IMR-90 (cell line): ENCODE results near the gene DNAI7. TPM values are rescaled to one million over a fixed set of nuclear protein-coding genes. Genes with fewer than 3 reads are reported as not detected.

ENCODE experiments used
- ATAC-seq: fragments of 200-7000 bp; cut with Tn5 transposase; 2 replicates; pipeline ENCODE4 v1.9.1; 2020; ENCODE audit warnings: low read depth, mild to moderate bottlenecking, moderate library complexity
- BruUV-seq: library from RNA; stranded (reverse); fragments of 400-500 nt; replicated peaks from 2 replicates; lab custom pipeline; 2021; lab: Mats Ljungman, UMichigan
- CTCF ChIA-PET: fragments of 300-600 bp; formaldehyde crosslinking; extraction: SDS; loops from one replicate; lab custom pipeline; 2021; ENCODE audit warnings: antibody characterized with exemption; lab: Yijun Ruan, JAX
- POLR2A ChIA-PET: fragments of 300-600 bp; sonication (Branson Sonifier 250); formaldehyde crosslinking; loops from one replicate; lab custom pipeline; 2022; ENCODE audit warnings: antibody characterized with exemption; ENCODE audit not compliant: unreplicated experiment; lab: Charles Lee
- DNase-seq: peaks from one replicate; pipeline ENCODE4 v3.0.0; 2013
- H2AFZ ChIP-seq: replicated peaks from 2 replicates; pipeline ENCODE3; 2013; ENCODE audit warnings: low read length, mild to moderate bottlenecking; ENCODE audit not compliant: poor library complexity
- H2AK5ac ChIP-seq: 2 replicates; pipeline ENCODE4 v1.6.1; 2013; ENCODE audit warnings: low read depth, low read length, inconsistent platforms
- H2AK9ac ChIP-seq: replicated peaks from 2 replicates; pipeline ENCODE3; 2013; ENCODE audit warnings: mild to moderate bottlenecking, low read depth, low read length, moderate library complexity; ENCODE audit not compliant: poor library complexity
- H2BK120ac ChIP-seq: 2 replicates; pipeline ENCODE4 v1.6.1; 2013; ENCODE audit warnings: low read depth, low read length, inconsistent platforms
- H2BK15ac ChIP-seq: 3 replicates; pipeline ENCODE4 v1.6.1; 2013; ENCODE audit warnings: low read depth, low read length, inconsistent platforms
- H2BK20ac ChIP-seq: 2 replicates; pipeline ENCODE4 v1.6.1; 2013; ENCODE audit warnings: low read depth, mild to moderate bottlenecking, inconsistent platforms, low read length, moderate library complexity
- H2BK5ac ChIP-seq: 2 replicates; pipeline ENCODE4 v1.6.1; 2013; ENCODE audit warnings: mild to moderate bottlenecking, low read depth, low read length, inconsistent platforms; ENCODE audit not compliant: poor library complexity, severe bottlenecking
- H3K14ac ChIP-seq: replicated peaks from 2 replicates; pipeline ENCODE4 v1.6.1; 2013; ENCODE audit warnings: low read depth, low read length, inconsistent platforms
- H3K18ac ChIP-seq: 2 replicates; pipeline ENCODE4 v1.6.1; 2013; ENCODE audit warnings: low read depth, low read length, control low read depth
- H3K23ac ChIP-seq: 2 replicates; pipeline ENCODE4 v1.6.1; 2013; ENCODE audit warnings: low read depth, low read length, inconsistent platforms
- H3K27ac ChIP-seq: 2 replicates; pipeline ENCODE4 v1.5.1; 2013; ENCODE audit warnings: mild to moderate bottlenecking, control low read depth, low read length; ENCODE audit not compliant: insufficient read depth
- H3K27me3 ChIP-seq: 2 replicates; pipeline ENCODE4 v1.6.1; 2013; ENCODE audit warnings: low read length; ENCODE audit not compliant: control insufficient read depth, insufficient read depth
- H3K36me3 ChIP-seq: 2 replicates; pipeline ENCODE4 v1.6.1; 2013; ENCODE audit warnings: low read length, mixed read lengths; ENCODE audit not compliant: control insufficient read depth, insufficient read depth
- H3K4ac ChIP-seq: 2 replicates; pipeline ENCODE4 v1.6.1; 2013; ENCODE audit warnings: low read depth, low read length, inconsistent platforms
- H3K4me1 ChIP-seq: 2 replicates; pipeline ENCODE4 v1.6.1; 2013; ENCODE audit warnings: low read length, mixed read lengths; ENCODE audit not compliant: control insufficient read depth, insufficient read depth
- H3K4me2 ChIP-seq: 2 replicates; pipeline ENCODE4 v1.6.1; 2013; ENCODE audit warnings: low read depth, mild to moderate bottlenecking, control low read depth, low read length, moderate library complexity
- H3K4me3 ChIP-seq: 2 replicates; pipeline ENCODE4 v1.5.1; 2013; ENCODE audit warnings: low read depth, mild to moderate bottlenecking, control low read depth, low read length, moderate library complexity; ENCODE audit not compliant: insufficient read depth
- H3K56ac ChIP-seq: 2 replicates; pipeline ENCODE4 v1.6.1; 2013; ENCODE audit warnings: low read length, inconsistent platforms; ENCODE audit not compliant: insufficient read depth; ENCODE audit errors: extremely low read depth
- H3K79me1 ChIP-seq, 2 experiments: 2 replicates each; pipeline ENCODE4 v1.6.1; 2013; ENCODE audit warnings: low read length in 2 of 2, inconsistent platforms in 1 of 2, low read depth in 1 of 2
- H3K9ac ChIP-seq: 2 replicates; pipeline ENCODE4 v1.6.1; 2013; ENCODE audit warnings: low read depth, low read length, control low read depth
- H3K9me1 ChIP-seq: 2 replicates; pipeline ENCODE4 v1.6.1; 2013; ENCODE audit warnings: low read length, inconsistent platforms; ENCODE audit not compliant: insufficient read depth
- H3K9me3 ChIP-seq: 2 replicates; pipeline ENCODE4 v1.6.1; 2013; ENCODE audit warnings: low read length; ENCODE audit not compliant: control insufficient read depth, insufficient read depth
- H4K20me1 ChIP-seq: 2 replicates; pipeline ENCODE4 v1.6.1; 2013; ENCODE audit warnings: low read length, inconsistent platforms; ENCODE audit not compliant: insufficient read depth
- H4K5ac ChIP-seq: 2 replicates; pipeline ENCODE4 v1.6.1; 2013; ENCODE audit warnings: mild to moderate bottlenecking, low read depth, low read length, control low read depth
- H4K8ac ChIP-seq, 2 experiments: 2 replicates each; pipeline ENCODE4 v1.6.1; 2013; ENCODE audit warnings: low read depth in 2 of 2, low read length in 2 of 2, control low read depth in 1 of 2, inconsistent platforms in 1 of 2
- H4K91ac ChIP-seq: 2 replicates; pipeline ENCODE4 v1.6.1; 2013; ENCODE audit warnings: low read depth, low read length, inconsistent platforms; ENCODE audit not compliant: insufficient read depth
- MAFK ChIP-seq: IDR thresholded peaks from 2 replicates; pipeline ENCODE4 v1.6.1; 2012; ENCODE audit warnings: low read depth, low read length, improper control_type of control experiment
- MAZ ChIP-seq: IDR thresholded peaks from 2 replicates; pipeline ENCODE4 v1.6.1; 2012; ENCODE audit warnings: low read depth, mild to moderate bottlenecking, low read length, improper control_type of control experiment, moderate library complexity, borderline replicate concordance
- MXI1 ChIP-seq: IDR thresholded peaks from 2 replicates; pipeline ENCODE4 v1.6.1; 2012; ENCODE audit warnings: low read depth, mild to moderate bottlenecking, low read length, moderate library complexity, borderline replicate concordance
- RAD21 ChIP-seq: IDR thresholded peaks from 2 replicates; pipeline ENCODE4 v1.6.1; 2012; ENCODE audit warnings: low read length, improper control_type of control experiment
- WGBS, 2 experiments: methylation state at CpG; one replicate each; pipeline versions ENCODE4 v1.1.5 to v1.1.7; 2013; ENCODE audit warnings: missing lambda C conversion rate in 2 of 2; ENCODE audit not compliant: insufficient read length in 1 of 2; ENCODE audit errors: extremely low coverage in 2 of 2; 5-methylcytosine and 5-hydroxymethylcytosine counted together
- dilution Hi-C: fragments of 300-500 bp; cut with HindIII; formaldehyde crosslinking; loops from one replicate; pipeline ENCODE4 v1.14.3; 2018; ENCODE audit warnings: low sequenced_read_pairs; ENCODE audit not compliant: unreplicated experiment
- in situ Hi-C: fragments of 300-500 bp; cut with MboI; formaldehyde crosslinking; loops from 3 replicates; pipeline ENCODE4 v1.14.3; 2019; ENCODE audit warnings: low sequenced_read_pairs, inconsistent platforms, mixed read lengths
- intact Hi-C: fragments of 100-400 bp; cut with micrococcal nuclease; formaldehyde crosslinking; loops from 2 replicates; pipeline ENCODE4 v1.10.0; 2022
- polyA plus RNA-seq, 3 experiments: library from polyadenylated mRNA; depleted of rRNA; stranded (reverse); fragments of >200 nt; gene quantifications; 2 replicates each; pipeline ENCODE4 v1.2.3, GENCODE V29; 2012; ENCODE audit warnings: low replicate concordance in 1 of 3
- total RNA-seq: library from RNA; depleted of rRNA; stranded (reverse); fragments of >200 nt; gene quantifications from 2 replicates; pipeline ENCODE4 v1.2.3, GENCODE V29; 2012

Gene DNAI7
- total and polyA plus RNA-seq, 2 of the 4 experiments (the other 2 are of a cell fraction), result under 0.01 to 0.07 TPM

DNA sequence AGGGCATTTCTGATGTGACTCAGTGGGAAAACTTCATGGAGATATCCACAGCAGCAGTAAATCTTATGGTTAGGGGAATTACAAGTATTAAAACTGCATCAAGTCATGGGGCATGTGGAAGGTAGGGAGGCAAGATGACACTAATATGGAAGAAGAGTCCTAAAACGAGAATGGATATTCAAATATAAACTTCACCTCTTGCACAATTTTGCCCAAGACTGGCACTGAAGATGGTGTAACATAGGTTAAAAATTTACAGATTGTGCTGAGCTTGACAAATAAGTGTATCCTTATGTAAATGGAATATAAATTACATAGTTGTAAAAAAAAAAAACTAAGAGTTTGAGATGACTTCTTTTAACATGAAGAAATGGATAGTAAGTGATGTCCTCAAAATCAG lies 12.9 kb upstream of the DNAI7 start:
- H3K27me3 ChIP-seq, result no peaks in the 10 kb centered on the region
- H2AK5ac ChIP-seq, result no peak overlapping the region
- no peak overlapping the region for H3K18ac ChIP-seq
- H2AK9ac ChIP-seq, result no peak overlapping the region
- H3K9ac ChIP-seq, result no peak overlapping the region
- no peak overlapping the region for H4K8ac ChIP-seq
- H3K4ac ChIP-seq, result no peak overlapping the region
- POLR2A ChIA-PET, result no interaction called here
- H3K4me2 ChIP-seq, result no peak overlapping the region
- no peak overlapping the region for H4K5ac ChIP-seq
- H3K79me1 ChIP-seq, result peaks cover 15 to 27% of the 10 kb centered on the region in 2 experiments
- H4K20me1 ChIP-seq, result no peaks in the 10 kb centered on the region
- H4K91ac ChIP-seq, result no peak overlapping the region
- H3K9me3 ChIP-seq, result no peaks in the 10 kb centered on the region
- in situ Hi-C loops (no loop called here), dilution Hi-C loops (no loop called here), intact Hi-C loops (no loop called here)
- peaks cover 3% of the 10 kb centered on the region; the same call in 1 of the 2 replicates for H3K9me1 ChIP-seq
- peak overlapping the region; percentile 24 for H2BK5ac ChIP-seq
- TF ChIP-seq MAFK, result peak; percentile 57; the same call in 1 of the 2 replicates
- TF ChIP-seq RAD21, result no peak
- no peak for TF ChIP-seq MXI1
- no peak for TF ChIP-seq MAZ
- no peak overlapping the region for H2BK120ac ChIP-seq
- no peak overlapping the region for H2AFZ ChIP-seq
- ATAC-seq, result no peak
- no peaks in the 10 kb centered on the region for H3K4me1 ChIP-seq
- no peak overlapping the region for H3K14ac ChIP-seq
- DNase-seq, result no peak
- no peak overlapping the region for H2BK20ac ChIP-seq
- H2BK15ac ChIP-seq, result no peak overlapping the region
- WGBS, 2 experiments, result no CpG with 5 or more reads among the region's 1 CpG
- H3K4me3 ChIP-seq, result no peak overlapping the region
- CTCF ChIA-PET, result no interaction called here
- BruUV-seq, result TSS peak; percentile 33
- H3K23ac ChIP-seq, result no peak overlapping the region
- peaks cover 13% of the 10 kb centered on the region for H3K36me3 ChIP-seq
- no peak overlapping the region for H3K56ac ChIP-seq
- H3K27ac ChIP-seq, result no peak overlapping the region
